Transverse colon (tissue), 4 donors: ENCODE measurements around the gene ULBP3. TPM values are rescaled to one million over a fixed set of nuclear protein-coding genes. Genes with fewer than 3 reads are reported as not detected.
"Not testable (repeated sequence)": the region's sequence is repeated elsewhere in the genome, so short reads cannot be mapped to it uniquely, and the experiment has no call there.

Experiments used
- DNase-seq: peaks from one replicate; pipeline ENCODE4 v3.0.0-alpha.2; 2019
- H3K27ac ChIP-seq, 4 donors: fragments of 200-600 bp; sonication (generic); 2 replicates each; pipeline ENCODE4 v1.5.1; 2016 to 2018; ENCODE audit warnings: inconsistent platforms in 4 of 4
- H3K27me3 ChIP-seq: fragments of 200-600 bp; sonication (generic); 2 replicates; pipeline ENCODE4 v1.5.1; 2017; ENCODE audit warnings: inconsistent platforms
- H3K36me3 ChIP-seq, 4 donors: fragments of 200-600 bp; sonication (generic); 2 replicates each; pipeline ENCODE4 v1.5.1; 2017 to 2019; ENCODE audit warnings: inconsistent platforms in 4 of 4
- H3K4me1 ChIP-seq, 4 donors: fragments of 200-600 bp; sonication (generic); 2 replicates each; pipeline ENCODE4 v1.5.1; 2017 to 2020; ENCODE audit warnings: inconsistent platforms in 4 of 4
- H3K4me3 ChIP-seq, 4 donors: fragments of 200-600 bp; sonication (generic); 1 replicate in 1 of 4; 2 replicates in 3 of 4; pipeline versions ENCODE4 v1.5.1 to v1.6.1; 2017 to 2019; ENCODE audit warnings: inconsistent platforms in 4 of 4
- H3K9me3 ChIP-seq, 2 donors: fragments of 200-600 bp; sonication (generic); 2 replicates each; pipeline ENCODE4 v1.5.1; 2017 to 2019; ENCODE audit warnings: inconsistent platforms in 2 of 2
- CTCF ChIP-seq, 5 experiments: fragments of 200-600 bp in 3 of 5; fragments of 450-650 bp in 2 of 5; sonication (generic) in 3 of 5; IDR thresholded peaks; 1 replicate in 2 of 5; 2 replicates in 3 of 5; pipeline ENCODE4 v1.5.1; 2016 to 2017; ENCODE audit warnings: antibody characterized with exemption in 5 of 5, inconsistent platforms in 3 of 5, mild to moderate bottlenecking in 2 of 5, moderate library complexity in 1 of 5
- EP300 ChIP-seq: sonication (generic); formaldehyde crosslinking; IDR thresholded peaks from one replicate; pipeline ENCODE4 v1.6.1; 2017; ENCODE audit warnings: antibody characterized with exemption, low read depth
- POLR2A ChIP-seq: fragments of 450-650 bp; IDR thresholded peaks from one replicate; pipeline ENCODE4 v1.6.1; 2016; ENCODE audit warnings: antibody characterized with exemption, mild to moderate bottlenecking, moderate library complexity
- POLR2AphosphoS5 ChIP-seq, 3 donors: sonication (generic); formaldehyde crosslinking; IDR thresholded peaks; one replicate each; pipeline ENCODE4 v1.6.1; 2016; ENCODE audit warnings: antibody characterized with exemption in 3 of 3
- WGBS, 2 donors: methylation state at CpG; one replicate each; pipeline ENCODE4 v1.1.5; 2018; ENCODE audit warnings: low coverage in 1 of 2; 5-methylcytosine and 5-hydroxymethylcytosine counted together
- in situ Hi-C, 4 donors: fragments of 200-750 bp; cut with MboI; loops; one replicate each; pipeline versions ENCODE4 v1.15.0 to v1.15.1; 2017; ENCODE audit warnings: low sequenced_read_pairs in 3 of 4, low pct_ligation_motif_present in 1 of 4, low pct_unique_long_range_greater_than_20kb in 1 of 4
- intact Hi-C: fragments of 100-400 bp; cut with DNase I; formaldehyde crosslinking; loops from one replicate; pipeline ENCODE4 v1.15.1; 2023; ENCODE audit warnings: low total_unique reads
- total RNA-seq, 4 donors: library from RNA; depleted of rRNA; stranded (reverse); fragments of >200 nt; gene quantifications; one replicate each; pipeline ENCODE4 v1.1.0, GENCODE V29; 2016

The ULBP3 gene
- total RNA-seq, 4 donors from 2014 or later, result 0.79 to 2.0 TPM; not detected in 2

GRCh38 chr6:150018846-150019580 lies 49.9 kb downstream of the ULBP3 start:
- intact Hi-C loops (no loop called here), in situ Hi-C loops (loop anchor here in 2 of 4 donors (5.0 to 25.0 kb wide), 3 partner anchors 84 to 182 kb away; no protein-coding TSS in a partner anchor)
- WGBS, 2 donors, result 60 to 69% methylated on average over 1 to 6 of the region's 6 CpGs

GRCh38 chr6:150017186-150017521 lies 51.8 kb downstream of the ULBP3 start:
- WGBS, 2 donors, result 3 to 4% methylated on average over 5 of the region's 5 CpGs
- H3K27me3 ChIP-seq, result peaks cover 66% of the 10 kb centered on the region
- intact Hi-C loops, result loop anchor here (2.0 kb wide), 1 partner anchor 82 kb away; no protein-coding TSS in a partner anchor

More at GRCh38 chr6:150018846-150019580, 49.9 kb downstream of the ULBP3 start:
- H3K27ac ChIP-seq, result no peak overlapping the region
- no peaks in the 10 kb centered on the region for H3K36me3 ChIP-seq
- no peak overlapping the region for H3K4me3 ChIP-seq
- H3K4me1 ChIP-seq, result no peaks in the 10 kb centered on the region
- peaks cover 59% of the 10 kb centered on the region for H3K27me3 ChIP-seq
- TF ChIP-seq EP300, result no peak
- TF ChIP-seq POLR2A, result no peak
- TF ChIP-seq POLR2AphosphoS5 (IDR thresholded peaks at IDR 0.05), result no peak
- no peak for TF ChIP-seq CTCF (IDR thresholded peaks at IDR 0.05)
- DNase-seq, result no peak
- H3K9me3 ChIP-seq, result no peaks in the 10 kb centered on the region

GRCh38 chr6:150016324-150017185 lies 52.4 kb downstream of the ULBP3 start:
- intact Hi-C loops, result loop anchor here (2.0 kb wide), 1 partner anchor 82 kb away; no protein-coding TSS in a partner anchor

More at GRCh38 chr6:150017186-150017521, 51.8 kb downstream of the ULBP3 start:
- not testable (repeated sequence) for H3K36me3 ChIP-seq, H3K4me3 ChIP-seq, H3K9me3 ChIP-seq, H3K4me1 ChIP-seq, H3K27ac ChIP-seq, DNase-seq
- in situ Hi-C loops, result loop anchor here in 2 of 4 donors (5.0 to 25.0 kb wide), 3 partner anchors 82 to 180 kb away; no protein-coding TSS in a partner anchor

GRCh38 chr6:150015281-150016001 lies 53.5 kb downstream of the ULBP3 start:
- in situ Hi-C loops, result loop anchor here in 2 of 4 donors (5.0 to 25.0 kb wide), 3 partner anchors 81 to 178 kb away; no protein-coding TSS in a partner anchor
- H3K9me3 ChIP-seq, H3K4me1 ChIP-seq, H3K27ac ChIP-seq, DNase-seq, H3K4me3 ChIP-seq, H3K36me3 ChIP-seq: not testable (repeated sequence)
- intact Hi-C loops, result loop anchor here (2.0 kb wide), 1 partner anchor 81 kb away; no protein-coding TSS in a partner anchor
- 5 to 9% methylated on average over 4 to 12 of the region's 15 CpGs for WGBS, 2 donors
- H3K27me3 ChIP-seq, result peaks cover 82% of the 10 kb centered on the region

More at GRCh38 chr6:150016324-150017185, 52.4 kb downstream of the ULBP3 start:
- TF ChIP-seq CTCF (IDR thresholded peaks at IDR 0.05) (peak; percentile 67 to 80 (median 74)), EP300 (no peak), POLR2A (no peak), POLR2AphosphoS5 (IDR thresholded peaks at IDR 0.05) (no peak)
- peaks cover 72% of the 10 kb centered on the region for H3K27me3 ChIP-seq
- in situ Hi-C loops, result loop anchor here in 2 of 4 donors (5.0 to 25.0 kb wide), 3 partner anchors 82 to 179 kb away; no protein-coding TSS in a partner anchor
- no peak overlapping the region for H3K4me3 ChIP-seq
- no peak overlapping the region for H3K27ac ChIP-seq
- no peaks in the 10 kb centered on the region for H3K36me3 ChIP-seq
- DNase-seq, result peak; percentile 35
- no peaks in the 10 kb centered on the region for H3K4me1 ChIP-seq
- H3K9me3 ChIP-seq, result no peaks in the 10 kb centered on the region
- 26 to 34% methylated on average over 5 to 6 of the region's 6 CpGs for WGBS, 2 donors

- H3K4me1 ChIP-seq, H3K9me3 ChIP-seq, H3K4me3 ChIP-seq, H3K36me3 ChIP-seq, DNase-seq, H3K27ac ChIP-seq, intact Hi-C loops: not testable (repeated sequence)
- in situ Hi-C loops, result loop anchor here in 2 of 4 donors (5.0 to 25.0 kb wide), 3 partner anchors 80 to 177 kb away; no protein-coding TSS in a partner anchor
- peaks cover 89% of the 10 kb centered on the region for H3K27me3 ChIP-seq
- 5% methylated on average over 24 of the region's 50 CpGs; no CpG with 5 or more reads in 1 of the 2 donors for WGBS, 2 donors
Observed at GRCh38 chr6:150014623-150015280, 54.2 kb downstream of the ULBP3 start.

- H3K27ac ChIP-seq, intact Hi-C loops, H3K36me3 ChIP-seq, H3K9me3 ChIP-seq, H3K4me1 ChIP-seq, H3K4me3 ChIP-seq, DNase-seq: not testable (repeated sequence)
- in situ Hi-C loops, result loop anchor here in 2 of 4 donors (10.0 to 25.0 kb wide), 2 partner anchors 79 to 177 kb away; no protein-coding TSS in a partner anchor
- WGBS, 2 donors, result 11% methylated on average over 13 of the region's 24 CpGs; no CpG with 5 or more reads in 1 of the 2 donors
- peaks cover 92% of the 10 kb centered on the region for H3K27me3 ChIP-seq
Observed at GRCh38 chr6:150013785-150014622, 54.9 kb downstream of the ULBP3 start.
